ENCODE measurements around the gene OGDH.

- no peak for TF ChIP-seq CTCF (IDR thresholded peaks at IDR 0.05)
- no peak for TF ChIP-seq POLR2A (IDR thresholded peaks at IDR 0.05)
These were observed 144.6 kb downstream of the OGDH start for GRCh38 chr7:44750921-44751571.
